HG03354 (cell line): ENCODE results near the gene CABP4.
A peak's percentile ranks its signal among the peaks of the same experiment; 100 is the strongest.
"Not testable (repeated sequence)": the region's sequence is repeated elsewhere in the genome, so short reads cannot be mapped to it uniquely, and the experiment has no call there.

Experiments
- ATAC-seq: cut with Tn5 transposase; IDR thresholded peaks from one replicate; pipeline ENCODE4 v1.9.1; 2021; ENCODE audit warnings: mild to moderate bottlenecking; ENCODE audit not compliant: unreplicated experiment, poor library complexity, severe bottlenecking

CABP4 gene

GRCh38 chr11:67469508-67469811 is 14.3 kb downstream of the CABP4 start:
- no peak for ATAC-seq

- ATAC-seq = no peak
Observed at GRCh38 chr11:67470337-67471002, 15.3 kb downstream of the CABP4 start.

GRCh38 chr11:67472882-67473281 is 17.7 kb downstream of the CABP4 start:
- ATAC-seq = no peak

GRCh38 chr11:67476692-67477091 is 21.5 kb downstream of the CABP4 start:
- not testable (repeated sequence) for ATAC-seq

GRCh38 chr11:67477344-67478050 is 22.3 kb downstream of the CABP4 start:
- ATAC-seq = not testable (repeated sequence)

- peak; percentile 19 for ATAC-seq
Observed at GRCh38 chr11:67482275-67482826, 27.2 kb downstream of the CABP4 start.

DNA sequence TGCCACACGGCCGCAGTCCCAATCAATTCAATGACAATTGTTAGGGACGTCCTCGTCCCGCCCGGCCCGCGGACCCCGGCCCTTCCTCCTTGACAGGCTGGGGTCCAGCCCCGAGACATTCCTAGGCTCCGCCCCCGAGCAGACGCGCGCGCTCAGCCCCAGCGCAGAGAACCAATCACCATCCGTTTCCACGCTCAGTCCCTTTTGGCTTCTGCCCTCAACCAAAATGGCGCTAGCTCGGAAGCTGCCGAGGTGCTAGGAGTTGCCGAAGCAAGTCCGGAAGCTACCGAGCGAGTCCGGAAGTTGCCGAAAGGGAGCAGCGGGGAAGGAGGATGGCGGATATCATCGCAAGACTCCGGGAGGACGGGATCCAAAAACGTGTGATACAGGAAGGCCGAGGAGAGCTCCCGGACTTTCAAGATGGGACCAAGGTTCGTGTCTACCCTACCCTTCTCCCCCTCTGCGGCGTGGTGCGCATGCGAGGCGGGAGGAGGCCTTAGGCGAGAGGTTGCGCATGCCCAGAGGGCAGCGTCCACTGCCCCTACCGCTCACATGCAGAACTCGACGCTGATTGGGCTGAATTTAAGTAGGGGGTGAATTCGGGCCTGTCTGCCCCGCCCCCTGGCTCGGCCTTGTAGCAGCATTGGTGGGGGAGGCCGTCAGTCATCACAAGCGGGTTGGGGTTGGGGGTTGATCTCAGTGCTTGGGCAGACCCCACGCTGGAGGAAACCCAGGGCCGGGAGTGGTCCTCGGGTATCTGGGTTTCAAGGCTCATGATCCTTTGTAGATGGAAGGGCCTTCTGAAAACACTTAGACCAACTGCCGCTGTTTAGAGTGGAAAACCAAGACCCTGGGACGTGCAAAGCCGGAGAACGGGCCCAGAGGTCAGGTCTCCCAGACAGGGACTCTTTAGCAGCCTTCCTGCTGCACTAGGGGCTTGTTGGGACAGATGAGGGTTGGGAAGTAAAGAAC is 28.0 kb downstream of the CABP4 start, which contains the start of gene AIP:
Gene AIP, plus strand, starts transcription at position 200 of the 972 bp plus-strand sequence. Its CDS starts 133 bp downstream, at position 333.
- peak; percentile 73 for ATAC-seq

GRCh38 chr11:67483831-67484665 is 28.9 kb downstream of the CABP4 start:
- ATAC-seq = no peak

DNA sequence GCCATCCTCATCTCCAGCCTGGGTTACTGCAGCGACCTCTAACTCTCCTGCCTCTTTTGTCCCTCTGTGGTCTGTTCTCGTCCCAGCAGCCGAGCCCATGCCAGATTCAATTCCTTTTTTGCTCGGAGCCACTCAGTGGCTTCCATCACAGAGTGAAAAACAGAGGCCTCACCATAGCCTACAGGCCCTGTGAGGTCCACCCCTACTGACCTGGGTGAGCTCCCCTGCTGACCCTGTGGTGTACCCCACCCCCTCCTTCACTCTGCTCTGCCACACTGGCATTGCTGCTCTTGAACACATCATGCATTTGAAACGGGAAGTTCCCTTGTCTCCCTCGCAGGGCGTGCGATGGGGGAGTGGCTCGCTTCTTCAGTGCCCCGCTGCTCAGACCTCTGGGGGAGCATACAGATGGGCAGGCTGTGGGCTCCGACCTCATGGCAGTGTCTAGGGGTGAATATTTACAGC is 29.7 kb downstream of the CABP4 start:
- ATAC-seq = no peak

- not testable (repeated sequence) for ATAC-seq
Observed at GRCh38 chr11:67485873-67486361, 30.8 kb downstream of the CABP4 start.

DNA sequence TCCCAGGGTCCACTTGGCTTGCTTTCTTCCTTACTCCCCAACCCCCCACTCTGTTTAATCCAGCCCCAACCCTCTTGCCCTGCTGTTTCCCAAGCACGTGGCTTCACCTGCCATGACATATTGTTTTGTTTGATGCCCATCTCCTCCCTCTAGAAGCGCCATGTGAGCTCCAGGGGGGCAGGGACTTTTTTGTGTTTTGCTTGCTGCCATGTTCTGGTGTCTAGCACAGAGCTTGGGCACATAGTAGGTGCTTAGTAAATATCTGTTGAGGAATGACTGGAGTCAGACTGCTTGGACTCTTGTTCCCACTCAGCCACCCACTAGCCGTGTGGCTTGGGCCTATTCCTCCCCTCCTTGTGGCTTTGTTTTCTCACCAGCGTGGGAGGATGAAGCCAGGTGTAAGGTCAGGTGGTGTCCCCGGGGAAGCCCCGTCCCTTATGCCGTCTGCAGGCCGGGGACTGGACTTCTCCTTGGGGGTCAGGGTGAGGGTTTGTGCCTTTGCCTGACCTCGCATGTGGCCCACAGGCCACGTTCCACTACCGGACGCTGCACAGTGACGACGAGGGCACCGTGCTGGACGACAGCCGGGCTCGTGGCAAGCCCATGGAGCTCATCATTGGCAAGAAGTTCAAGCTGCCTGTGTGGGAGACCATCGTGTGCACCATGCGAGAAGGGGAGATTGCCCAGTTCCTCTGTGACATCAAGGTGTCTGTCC is 31.5 kb downstream of the CABP4 start:
- no peak for ATAC-seq

- ATAC-seq = no peak
Observed at GRCh38 chr11:67489203-67489884, 34.2 kb downstream of the CABP4 start.

DNA sequence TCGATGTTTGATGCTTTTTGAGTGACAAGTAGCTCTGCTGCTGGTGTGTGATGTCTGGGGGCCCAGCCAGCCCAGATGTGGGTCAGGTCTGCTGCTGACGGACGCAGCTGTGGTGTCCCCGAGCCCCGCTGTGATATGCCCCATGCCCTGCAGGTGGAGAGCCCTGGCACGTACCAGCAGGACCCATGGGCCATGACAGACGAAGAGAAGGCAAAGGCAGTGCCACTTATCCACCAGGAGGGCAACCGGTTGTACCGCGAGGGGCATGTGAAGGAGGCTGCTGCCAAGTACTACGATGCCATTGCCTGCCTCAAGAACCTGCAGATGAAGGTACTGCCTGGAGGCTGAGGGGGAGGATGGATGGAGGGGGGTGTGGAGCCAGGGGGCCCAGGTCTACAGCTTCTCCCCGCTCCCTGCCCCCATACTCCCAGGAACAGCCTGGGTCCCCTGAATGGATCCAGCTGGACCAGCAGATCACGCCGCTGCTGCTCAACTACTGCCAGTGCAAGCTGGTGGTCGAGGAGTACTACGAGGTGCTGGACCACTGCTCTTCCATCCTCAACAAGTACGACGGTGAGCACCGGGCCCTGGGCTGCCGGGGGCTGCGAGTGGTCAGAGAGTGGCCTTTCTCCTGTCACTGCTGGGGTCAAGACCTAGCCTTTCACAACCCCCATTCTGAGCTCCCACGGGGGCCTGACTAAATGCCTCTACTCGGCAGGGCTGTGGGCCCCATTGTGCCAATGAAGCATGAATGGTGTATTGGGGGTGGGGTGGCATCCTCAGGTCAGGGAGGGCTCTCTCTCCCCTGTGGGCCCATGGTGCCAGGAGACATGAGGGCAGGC is 35.0 kb downstream of the CABP4 start:
- ATAC-seq = no peak

DNA sequence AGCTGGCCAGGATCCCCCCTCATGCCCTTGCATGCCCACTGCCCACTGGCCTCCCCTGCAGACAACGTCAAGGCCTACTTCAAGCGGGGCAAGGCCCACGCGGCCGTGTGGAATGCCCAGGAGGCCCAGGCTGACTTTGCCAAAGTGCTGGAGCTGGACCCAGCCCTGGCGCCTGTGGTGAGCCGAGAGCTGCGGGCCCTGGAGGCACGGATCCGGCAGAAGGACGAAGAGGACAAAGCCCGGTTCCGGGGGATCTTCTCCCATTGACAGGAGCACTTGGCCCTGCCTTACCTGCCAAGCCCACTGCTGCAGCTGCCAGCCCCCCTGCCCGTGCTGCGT is 35.5 kb downstream of the CABP4 start:
- no peak for ATAC-seq

- no peak for ATAC-seq
Observed at GRCh38 chr11:67491276-67492068, 36.3 kb downstream of the CABP4 start.

DNA sequence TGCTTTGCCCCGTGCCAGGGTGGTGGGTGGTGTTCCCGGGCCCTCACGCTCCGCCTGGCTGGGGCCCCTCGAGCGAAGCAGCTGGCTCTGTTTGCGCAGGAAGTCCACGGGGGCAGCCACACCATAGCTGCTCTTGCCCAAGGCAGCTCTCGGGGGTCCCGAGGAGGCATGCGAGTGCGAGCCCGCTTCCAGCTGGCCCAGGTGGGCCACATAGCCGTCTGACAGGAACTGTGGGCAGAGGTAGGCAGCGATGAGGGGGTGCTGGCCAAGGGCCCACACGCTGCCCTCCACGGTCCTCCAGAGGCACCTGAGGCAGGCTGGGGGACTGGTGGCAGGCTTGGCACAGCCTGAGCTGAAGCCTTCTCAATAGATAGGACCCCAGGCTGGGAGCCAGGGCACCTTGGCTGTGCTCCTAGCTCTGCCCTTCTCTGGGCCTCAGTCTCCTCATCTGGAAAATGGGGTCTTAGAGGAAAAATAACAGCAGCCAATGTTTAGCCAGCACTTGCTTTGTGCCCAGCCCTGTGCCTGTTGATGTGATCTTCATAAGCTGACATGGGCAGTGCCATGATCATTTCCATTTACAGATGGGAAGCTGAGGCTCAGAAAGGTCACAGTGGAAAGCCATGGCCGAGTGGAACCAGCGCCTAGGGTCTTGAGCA is 37.0 kb downstream of the CABP4 start:
- ATAC-seq = no peak
